Sigmoid colon (tissue), 7 donors: ENCODE measurements around the gene AATK. TPM values are rescaled to one million over a fixed set of nuclear protein-coding genes. Genes with fewer than 3 reads are reported as not detected.

Experiments
- DNase-seq: peaks from one replicate; pipeline ENCODE4 v3.0.0-alpha.2; 2019
- H3K27ac ChIP-seq, 4 donors: fragments of 200-600 bp; sonication (generic); one replicate each; pipeline ENCODE4 v1.5.1; 2016 to 2019; ENCODE audit warnings: mild to moderate bottlenecking in 1 of 4
- H3K27me3 ChIP-seq, 3 donors: fragments of 200-600 bp; sonication (generic); one replicate each; pipeline ENCODE4 v1.5.1; 2019; ENCODE audit warnings: mild to moderate bottlenecking in 1 of 3
- H3K36me3 ChIP-seq, 4 donors: fragments of 200-600 bp; sonication (generic); one replicate each; pipeline ENCODE4 v1.5.1; 2016 to 2019
- H3K4me1 ChIP-seq, 4 donors: fragments of 200-600 bp; sonication (generic); one replicate each; pipeline ENCODE4 v1.5.1; 2017 to 2019
- H3K4me3 ChIP-seq, 4 donors: fragments of 200-600 bp; sonication (generic); one replicate each; pipeline ENCODE4 v1.5.1; 2017 to 2019; ENCODE audit warnings: mild to moderate bottlenecking in 2 of 4, moderate library complexity in 1 of 4
- H3K9me3 ChIP-seq, 4 donors: fragments of 200-600 bp in 3 of 4; sonication (generic) in 3 of 4; one replicate each; pipeline versions ENCODE4 v1.5.1 to v1.6.1; 2013 to 2019
- CTCF ChIP-seq, 4 experiments: fragments of 450-650 bp in 3 of 4; fragments of 200-600 bp in 1 of 4; IDR thresholded peaks; one replicate each; pipeline ENCODE4 v1.5.1; 2016 to 2019; ENCODE audit warnings: antibody characterized with exemption in 4 of 4, mild to moderate bottlenecking in 3 of 4, moderate library complexity in 2 of 4
- EP300 ChIP-seq, 4 donors: sonication (generic); formaldehyde crosslinking; IDR thresholded peaks; one replicate each; pipeline ENCODE4 v1.6.1; 2017; ENCODE audit warnings: antibody characterized with exemption in 4 of 4
- POLR2A ChIP-seq, 2 donors: fragments of 450-650 bp; IDR thresholded peaks; one replicate each; pipeline ENCODE4 v1.6.1; 2016; ENCODE audit warnings: antibody characterized with exemption in 2 of 2, mild to moderate bottlenecking in 2 of 2, moderate library complexity in 2 of 2
- POLR2AphosphoS5 ChIP-seq, 4 donors: sonication (generic); formaldehyde crosslinking; IDR thresholded peaks; one replicate each; pipeline ENCODE4 v1.6.1; 2017; ENCODE audit warnings: antibody characterized with exemption in 4 of 4
- WGBS, 2 donors: extraction: QIAGEN DNeasy Blood & Tissue Kit; methylation state at CpG; one replicate each; pipeline ENCODE4 v1.1.7; 2013; 5-methylcytosine and 5-hydroxymethylcytosine counted together
- intact Hi-C: fragments of 100-400 bp; cut with DNase I; formaldehyde crosslinking; loops from one replicate; pipeline ENCODE4 v1.15.1; 2023
- polyA plus RNA-seq, 3 donors: library from polyadenylated mRNA; stranded (reverse); fragments of 200-250 nt; gene quantifications; one replicate each; pipeline ENCODE4 v1.2.3, GENCODE V29; 2013
- total RNA-seq, 4 donors: library from RNA; depleted of rRNA; stranded (reverse); fragments of >200 nt; gene quantifications; one replicate each; pipeline ENCODE4 v1.1.0, GENCODE V29; 2016
- donor health status: healthy with polysubstance abuse.
- donor health status: Bipolar disorder and iron deficiency.
- donor health status: healthy.

AATK gene
- total and polyA plus RNA-seq, 7 donors = 0.16 to 9.6 (median 4.2) TPM

DNA sequence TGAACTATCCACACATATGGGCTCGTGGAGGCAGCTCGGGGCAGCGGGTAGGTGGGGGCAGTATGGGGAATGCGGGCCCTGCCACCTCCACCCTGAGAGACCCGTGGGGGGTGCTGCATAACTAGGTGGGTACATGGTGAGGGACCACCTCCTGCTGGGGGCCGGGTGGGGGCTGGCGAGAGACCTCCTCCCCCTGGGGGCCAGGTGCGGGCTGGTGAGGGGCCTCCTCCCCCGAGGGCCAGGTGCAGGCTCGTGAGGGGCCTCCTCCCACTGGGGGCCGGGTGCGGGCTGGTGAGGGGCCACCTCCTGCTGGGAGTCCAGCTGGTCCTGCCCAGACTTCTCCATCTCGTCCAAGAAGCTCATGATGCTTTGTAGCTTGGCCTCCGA, 31.4 kb upstream of the AATK start:
- WGBS, 2 donors = 84 to 91% methylated on average over 14 of the region's 14 CpGs
- Histone ChIP-seq H3K4me3 (no peak overlapping the region), H3K27ac (no peak overlapping the region), H3K36me3 (peaks cover 0 to 16% (median 0%) of the 10 kb centered on the region in 4 donors), H3K9me3 (no peaks in the 10 kb centered on the region), H3K27me3 (no peaks in the 10 kb centered on the region), H3K4me1 (peaks cover 0 to 28% (median 0%) of the 10 kb centered on the region in 4 donors)
- TF ChIP-seq CTCF (IDR thresholded peaks at IDR 0.05) (no peak), EP300 (IDR thresholded peaks at IDR 0.05) (no peak), POLR2AphosphoS5 (IDR thresholded peaks at IDR 0.05) (no peak), POLR2A (IDR thresholded peaks at IDR 0.05) (no peak)
- DNase-seq = no peak
- intact Hi-C loops = no loop called here

GRCh38 chr17:81196505-81197408, 30.7 kb upstream of the AATK start:
- WGBS, 2 donors = 90 to 92% methylated on average over 45 of the region's 45 CpGs

GRCh38 chr17:81195941-81196495, 30.0 kb upstream of the AATK start:
- Histone ChIP-seq H3K9me3 (no peaks in the 10 kb centered on the region), H3K27me3 (no peaks in the 10 kb centered on the region), H3K4me3 (no peak overlapping the region), H3K36me3 (peaks cover 0 to 13% (median 0%) of the 10 kb centered on the region in 4 donors), H3K27ac (no peak overlapping the region), H3K4me1 (peaks cover 0 to 28% (median 0%) of the 10 kb centered on the region in 4 donors)
- no peak for DNase-seq
- 90 to 94% methylated on average over 14 of the region's 14 CpGs for WGBS, 2 donors
- TF ChIP-seq CTCF (IDR thresholded peaks at IDR 0.05) (no peak), EP300 (IDR thresholded peaks at IDR 0.05) (no peak), POLR2A (IDR thresholded peaks at IDR 0.05) (no peak)
- intact Hi-C loops = no loop called here

More at GRCh38 chr17:81196505-81197408, 30.7 kb upstream of the AATK start:
- Histone ChIP-seq H3K27me3 (no peaks in the 10 kb centered on the region), H3K9me3 (no peaks in the 10 kb centered on the region), H3K4me3 (no peak overlapping the region), H3K4me1 (peaks cover 0 to 28% (median 0%) of the 10 kb centered on the region in 4 donors), H3K27ac (no peak overlapping the region), H3K36me3 (peaks cover 0 to 13% (median 0%) of the 10 kb centered on the region in 4 donors)
- TF ChIP-seq POLR2A (IDR thresholded peaks at IDR 0.05) = no peak
- no peak for TF ChIP-seq EP300 (IDR thresholded peaks at IDR 0.05)
- no peak for TF ChIP-seq POLR2AphosphoS5 (IDR thresholded peaks at IDR 0.05)
- TF ChIP-seq CTCF (IDR thresholded peaks at IDR 0.05) = no peak
- intact Hi-C loops = no loop called here
- no peak for DNase-seq

DNA sequence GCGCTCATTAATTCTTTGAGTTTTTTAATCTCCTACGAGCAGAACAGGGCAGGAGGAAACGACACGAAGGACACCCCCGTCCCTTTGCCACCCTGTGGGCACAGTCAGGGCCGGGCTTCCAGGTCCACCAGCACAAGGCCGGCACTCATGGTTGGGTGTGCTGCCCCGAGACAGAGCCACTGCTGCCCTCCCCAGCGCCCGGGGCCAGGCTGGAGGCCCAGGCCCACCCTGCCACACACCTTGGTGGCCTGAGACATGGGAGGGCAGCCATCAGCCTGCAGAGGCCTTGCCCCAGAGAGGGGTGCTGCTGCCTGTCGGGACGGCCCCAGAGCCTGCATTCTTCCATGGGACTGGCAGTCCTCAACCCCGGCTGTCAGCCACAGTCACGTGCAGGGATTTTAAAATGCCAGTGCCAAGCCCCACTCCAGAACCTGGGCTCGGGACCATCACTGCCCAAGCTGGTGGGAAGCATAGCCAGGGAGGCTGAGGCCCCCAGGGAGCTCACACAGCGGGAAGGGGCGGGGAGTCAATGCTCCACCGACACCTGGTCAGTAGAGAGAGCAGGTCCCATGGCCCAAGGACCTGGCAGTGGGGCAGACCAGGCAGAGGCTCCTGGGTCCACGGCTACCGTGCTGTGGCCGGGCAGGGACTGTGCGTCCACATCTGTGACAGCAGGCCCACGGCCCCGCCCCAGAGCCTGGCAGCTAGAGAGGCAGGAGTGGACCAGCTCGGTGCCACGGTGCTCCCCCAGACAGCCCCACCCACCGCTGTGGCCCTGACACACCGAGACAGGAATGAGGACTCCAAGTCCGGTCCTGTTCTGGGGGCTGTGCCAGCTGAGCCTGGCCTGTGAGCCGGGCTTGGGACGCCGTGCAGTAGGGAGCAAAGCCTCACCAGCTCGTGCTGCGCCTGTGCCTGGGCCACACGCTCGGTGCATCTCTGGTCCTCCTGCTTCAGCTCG, 29.2 kb upstream of the AATK start:
- TF ChIP-seq POLR2AphosphoS5 (IDR thresholded peaks at IDR 0.05) (no peak), CTCF (IDR thresholded peaks at IDR 0.05) (no peak), EP300 (IDR thresholded peaks at IDR 0.05) (no peak), POLR2A (IDR thresholded peaks at IDR 0.05) (no peak)
- Histone ChIP-seq H3K4me1 (peaks cover 0 to 28% (median 0%) of the 10 kb centered on the region in 4 donors), H3K27me3 (no peaks in the 10 kb centered on the region), H3K4me3 (no peak overlapping the region), H3K27ac (no peak overlapping the region), H3K9me3 (no peaks in the 10 kb centered on the region), H3K36me3 (peaks cover 0 to 18% (median 0%) of the 10 kb centered on the region in 4 donors)
- 92 to 95% methylated on average over 37 of the region's 37 CpGs for WGBS, 2 donors
- intact Hi-C loops = no loop called here
- no peak for DNase-seq
